Cardiac fibroblast (primary cell): Measurements from ENCODE around the gene VARS2.
"Not testable (repeated sequence)": the region's sequence is repeated elsewhere in the genome, so short reads cannot be mapped to it uniquely, and the experiment has no call there.

ENCODE experiments used
- DNase-seq, 2 donors: peaks; one replicate each; pipeline versions ENCODE4 v3.0.0 to v3.0.0-alpha.2; 2010; ENCODE audit warnings: low read depth in 2 of 2
- H3K4me3 ChIP-seq, 2 donors: replicated peaks in 1 of 2; 1 replicate in 1 of 2; 2 replicates in 1 of 2; pipeline ENCODE4 v1.5.1; 2011; ENCODE audit warnings: low read depth in 2 of 2, low read length in 2 of 2, mild to moderate bottlenecking in 2 of 2, moderate library complexity in 1 of 2
- TF ChIP-seq, protein P1 (sequence below): IDR thresholded peaks from one replicate; pipeline ENCODE4 v1.5.1; 2011; ENCODE audit warnings: low read depth, mild to moderate bottlenecking, low read length, inconsistent platforms

VARS2 gene

DNA sequence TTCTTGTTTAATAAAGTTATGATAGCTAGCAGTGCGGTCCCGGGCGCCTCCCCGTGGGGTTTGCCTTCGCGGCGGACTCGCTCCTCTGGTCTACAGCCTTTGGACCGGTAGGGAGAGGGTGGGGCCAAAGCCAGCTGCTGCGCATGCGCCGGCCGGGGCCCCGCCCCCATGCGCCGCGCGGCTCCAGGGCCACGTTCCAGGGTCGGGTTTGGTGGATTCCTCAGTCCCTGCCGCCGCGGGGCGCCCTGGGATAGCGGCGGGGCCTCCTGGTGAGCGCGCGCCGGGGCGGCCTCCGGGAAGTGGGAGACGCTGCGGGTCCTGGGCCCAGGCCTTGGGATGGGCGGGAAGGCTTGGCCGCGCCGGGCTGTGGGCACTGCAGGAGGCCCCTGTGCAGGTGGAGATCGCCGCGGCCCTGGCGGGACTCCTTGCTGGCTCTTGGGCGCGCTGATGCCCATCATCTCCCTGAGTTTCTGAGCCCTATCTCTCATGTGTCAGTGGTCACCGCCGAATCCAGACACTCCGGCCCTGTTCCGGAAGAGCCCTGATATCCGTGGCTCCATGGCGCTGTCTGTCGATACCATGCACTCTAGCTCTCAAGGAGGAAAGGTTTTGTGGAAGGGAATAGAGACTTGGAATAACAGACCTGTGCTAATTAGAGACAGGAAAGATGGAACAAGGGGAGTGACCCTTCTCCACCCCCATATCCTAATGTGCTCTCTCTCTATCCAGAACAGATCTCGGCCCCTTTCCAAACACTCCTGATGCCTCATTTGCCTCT, at the start of gene VARS2:
Gene VARS2, plus strand, starts transcription at position 163 of the 778 bp plus-strand sequence. Its CDS starts 599 bp downstream, at position 762.
- DNase-seq, result peak; percentile 92 to 96
- TF ChIP-seq, protein P1, sequence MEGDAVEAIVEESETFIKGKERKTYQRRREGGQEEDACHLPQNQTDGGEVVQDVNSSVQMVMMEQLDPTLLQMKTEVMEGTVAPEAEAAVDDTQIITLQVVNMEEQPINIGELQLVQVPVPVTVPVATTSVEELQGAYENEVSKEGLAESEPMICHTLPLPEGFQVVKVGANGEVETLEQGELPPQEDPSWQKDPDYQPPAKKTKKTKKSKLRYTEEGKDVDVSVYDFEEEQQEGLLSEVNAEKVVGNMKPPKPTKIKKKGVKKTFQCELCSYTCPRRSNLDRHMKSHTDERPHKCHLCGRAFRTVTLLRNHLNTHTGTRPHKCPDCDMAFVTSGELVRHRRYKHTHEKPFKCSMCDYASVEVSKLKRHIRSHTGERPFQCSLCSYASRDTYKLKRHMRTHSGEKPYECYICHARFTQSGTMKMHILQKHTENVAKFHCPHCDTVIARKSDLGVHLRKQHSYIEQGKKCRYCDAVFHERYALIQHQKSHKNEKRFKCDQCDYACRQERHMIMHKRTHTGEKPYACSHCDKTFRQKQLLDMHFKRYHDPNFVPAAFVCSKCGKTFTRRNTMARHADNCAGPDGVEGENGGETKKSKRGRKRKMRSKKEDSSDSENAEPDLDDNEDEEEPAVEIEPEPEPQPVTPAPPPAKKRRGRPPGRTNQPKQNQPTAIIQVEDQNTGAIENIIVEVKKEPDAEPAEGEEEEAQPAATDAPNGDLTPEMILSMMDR, result peak; percentile 37
- peak within 1 kb of the TSS; percentile 49 to 54 for H3K4me3 ChIP-seq

DNA sequence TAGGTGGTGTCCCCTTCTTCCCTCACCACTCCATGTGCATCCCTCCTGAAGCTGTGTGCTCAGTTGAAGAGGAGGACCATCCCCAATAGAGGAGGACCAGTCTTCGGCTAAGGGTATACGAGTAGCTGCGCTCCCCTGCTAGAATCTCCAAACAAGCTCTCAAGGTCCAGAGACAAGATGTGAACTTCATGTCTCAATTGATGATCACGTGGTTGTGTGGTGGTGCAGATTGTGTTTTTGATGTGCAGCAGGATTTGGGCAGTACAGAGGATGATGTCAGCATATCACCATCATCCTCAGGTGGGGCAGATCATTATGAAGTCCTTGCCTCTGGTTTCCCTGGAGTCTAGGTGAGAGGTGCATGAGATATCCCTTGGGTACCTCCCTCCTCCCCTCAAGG, 49.7 kb upstream of the VARS2 start:
- TF ChIP-seq, protein P1, result no peak
- no peak overlapping the region for H3K4me3 ChIP-seq
- no peak for DNase-seq

DNA sequence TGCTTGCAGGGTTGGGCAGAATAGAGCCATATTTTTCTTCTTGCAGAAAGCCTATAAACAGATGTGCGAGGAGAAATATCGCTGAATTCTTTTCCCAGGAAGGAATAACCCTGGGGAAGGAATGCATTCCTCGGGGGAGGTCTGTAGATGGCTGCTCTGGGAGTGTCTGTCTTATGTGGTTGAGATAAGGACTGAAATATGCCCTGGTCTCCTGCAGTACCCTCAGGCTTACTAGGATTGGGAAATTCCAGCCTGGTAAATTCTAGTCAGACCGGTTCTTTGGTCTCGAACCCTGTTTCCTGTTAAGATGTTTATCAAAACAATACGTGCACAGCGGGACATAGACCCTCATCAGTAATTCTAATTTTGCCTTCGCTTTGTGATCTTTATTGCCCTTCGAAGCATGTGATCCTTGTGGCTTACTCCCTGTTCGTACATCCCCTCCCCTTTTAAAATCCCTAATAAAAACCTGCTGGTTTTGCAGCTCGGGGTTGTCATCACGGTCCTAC, 44.7 kb upstream of the VARS2 start:
- not testable (repeated sequence) for DNase-seq, H3K4me3 ChIP-seq

DNA sequence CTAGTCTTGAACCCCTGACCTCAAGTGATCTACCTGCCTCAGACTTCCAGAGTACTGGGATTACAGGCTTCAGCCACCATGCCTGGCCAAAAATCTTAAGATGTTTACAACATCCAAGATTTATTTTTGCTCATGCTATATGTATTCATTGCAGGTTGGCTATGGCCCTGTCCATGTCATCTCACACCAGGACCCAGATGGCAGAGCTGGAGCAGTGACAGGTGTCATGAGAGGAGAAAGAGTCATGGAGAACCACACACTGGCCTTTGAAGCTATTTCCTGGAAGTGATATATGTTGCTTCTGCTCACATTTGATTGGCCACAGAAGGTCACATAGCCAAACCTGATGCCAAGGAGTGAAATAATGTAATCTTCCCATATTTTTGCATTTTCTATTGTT, 43.5 kb upstream of the VARS2 start:
- no peak for DNase-seq
- no peak overlapping the region for H3K4me3 ChIP-seq
- TF ChIP-seq, protein P1, result no peak

DNA sequence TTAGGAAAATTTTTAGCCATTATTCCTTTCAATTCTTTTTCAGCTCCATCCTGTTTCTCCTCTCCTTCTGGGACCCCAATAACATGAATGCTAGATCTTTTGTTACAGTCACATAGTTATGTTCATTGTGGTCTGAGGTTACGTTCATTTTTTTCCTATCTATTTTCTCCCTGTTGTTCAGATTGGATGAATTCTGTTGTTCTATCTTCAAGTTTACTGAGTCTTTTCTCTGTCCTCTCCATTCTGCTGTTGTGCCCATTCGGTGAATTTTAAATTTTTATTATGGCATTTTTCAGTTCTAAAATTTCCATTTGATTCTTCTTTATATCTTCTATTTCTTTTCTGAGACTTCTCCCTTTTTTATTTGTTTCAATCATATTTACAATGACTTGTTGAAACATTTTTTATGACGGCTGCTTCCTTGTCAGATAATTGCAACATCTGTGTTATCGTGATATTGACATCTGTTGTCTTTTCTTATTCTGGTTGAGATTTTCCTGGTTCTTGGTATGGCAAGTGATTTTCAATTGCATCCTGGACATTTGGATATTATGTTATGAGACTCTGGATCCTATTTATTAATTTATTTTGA, 42.4 kb upstream of the VARS2 start:
- TF ChIP-seq, protein P1, result no peak
- no peak for DNase-seq
- H3K4me3 ChIP-seq, result no peak overlapping the region

DNA sequence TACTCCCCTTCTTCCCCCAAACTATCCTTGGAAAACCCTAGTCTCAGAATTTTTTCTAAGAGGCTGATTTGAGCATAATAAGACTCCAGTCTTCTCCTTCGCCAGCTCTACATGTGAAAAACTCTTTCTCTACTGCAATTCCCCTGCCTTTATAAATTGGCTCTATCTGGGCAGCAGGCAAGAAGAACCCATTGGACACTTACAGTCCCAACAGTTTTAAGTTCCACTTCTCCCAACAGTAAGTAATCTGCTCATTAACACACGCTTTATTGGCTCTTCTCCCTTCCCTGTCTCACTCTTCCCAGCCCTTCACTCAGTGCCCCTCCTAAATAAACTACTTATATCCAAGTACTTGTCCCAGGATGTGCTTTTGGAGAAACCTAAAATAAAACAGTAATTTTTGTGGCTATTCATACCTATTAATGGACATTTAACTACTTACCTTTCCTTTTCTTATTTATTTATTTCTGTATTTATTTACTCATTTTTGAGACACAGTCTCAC, 40.8 kb upstream of the VARS2 start:
- TF ChIP-seq, protein P1, result no peak
- DNase-seq, result no peak
- H3K4me3 ChIP-seq, result no peak overlapping the region

DNA sequence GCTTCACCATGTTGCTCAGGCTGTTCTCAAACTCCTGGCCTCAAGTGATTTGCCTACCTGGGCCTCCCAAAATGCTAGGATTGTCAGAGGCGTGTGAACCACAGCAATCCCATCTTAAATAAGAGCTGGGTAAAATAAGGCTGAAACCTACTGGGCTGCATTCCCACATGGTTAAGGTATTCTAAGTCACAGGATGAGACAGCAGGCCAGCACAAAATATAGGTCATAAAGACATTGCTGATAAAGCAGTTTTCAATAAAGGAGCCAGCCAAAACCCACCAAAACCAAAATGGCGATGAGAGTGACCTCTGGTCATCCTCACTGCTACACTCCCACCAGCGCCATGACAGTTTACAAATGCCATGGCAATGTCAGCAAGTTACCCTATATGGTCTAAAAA, 40.2 kb upstream of the VARS2 start:
- not testable (repeated sequence) for DNase-seq, H3K4me3 ChIP-seq
